ENCODE results near the gene SEMG1.

The SEMG1 gene

GRCh38 chr20:45206725-45207124 is at the start of gene SEMG1:
TSS of gene SEMG1 (plus strand) at chr20:45207033. CDS start at chr20:45207054, 21 bp downstream.
- DNase-seq (ENCODE audit: low read depth): no peak

DNA sequence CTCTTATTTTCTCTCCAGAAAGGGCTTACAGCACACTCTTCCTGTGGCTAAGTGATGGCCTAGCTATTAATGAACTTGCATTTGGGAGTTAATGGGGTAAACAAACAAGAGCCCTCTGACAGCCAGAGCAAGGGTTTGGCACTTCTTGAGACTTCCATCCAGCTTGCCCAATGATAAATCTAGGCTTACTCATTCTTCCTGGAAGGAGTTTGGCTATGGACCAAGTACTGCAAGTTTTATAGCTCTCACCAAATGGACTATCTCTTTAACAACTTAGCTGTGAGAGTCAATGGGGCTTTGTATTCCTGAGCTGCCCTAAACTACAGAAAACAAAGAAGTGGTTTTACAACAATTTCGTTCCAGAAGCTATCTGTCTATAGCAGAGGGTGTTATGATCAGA is 48.9 kb upstream of the SEMG1 start:
- DNase-seq (ENCODE audit: low read depth): peak; percentile 58

DNA sequence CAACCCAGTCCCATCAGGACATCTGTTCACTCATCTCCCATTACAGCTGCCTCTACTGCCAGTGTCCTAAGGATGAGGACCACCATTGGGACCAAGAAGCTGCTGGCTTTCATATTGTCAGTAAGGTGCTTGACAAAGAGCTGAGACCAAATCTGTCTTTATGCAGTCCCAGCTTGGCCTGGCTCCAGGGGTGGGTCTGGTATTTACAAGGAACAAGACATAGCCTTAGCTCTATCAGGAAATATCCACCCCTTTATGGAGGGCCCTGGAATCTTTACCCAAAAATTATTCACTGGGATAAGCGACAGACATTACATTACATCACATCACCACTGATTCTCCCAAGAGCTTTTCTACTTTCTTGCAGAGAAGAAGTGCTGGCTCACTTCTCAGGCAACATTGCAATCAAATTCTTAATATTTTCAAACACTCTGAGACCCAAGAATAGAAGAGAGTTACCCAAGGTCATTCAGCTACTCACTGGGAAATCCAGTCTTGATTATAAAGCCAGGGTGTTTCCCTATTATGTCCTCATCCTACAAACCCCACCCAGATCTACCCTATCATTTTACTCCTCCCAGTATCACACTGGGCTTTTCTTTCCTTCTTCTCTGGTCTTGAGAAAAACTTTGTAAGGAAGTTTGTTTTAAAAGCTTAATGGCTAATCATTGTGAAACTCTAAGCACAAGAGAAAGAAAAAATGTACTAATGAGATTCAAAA is 43.6 kb upstream of the SEMG1 start:
- DNase-seq (ENCODE audit: low read depth): no peak

- DNase-seq (ENCODE audit: low read depth): no peak
Measured at GRCh38 chr20:45164906-45165305, 41.9 kb upstream of the SEMG1 start.

DNA sequence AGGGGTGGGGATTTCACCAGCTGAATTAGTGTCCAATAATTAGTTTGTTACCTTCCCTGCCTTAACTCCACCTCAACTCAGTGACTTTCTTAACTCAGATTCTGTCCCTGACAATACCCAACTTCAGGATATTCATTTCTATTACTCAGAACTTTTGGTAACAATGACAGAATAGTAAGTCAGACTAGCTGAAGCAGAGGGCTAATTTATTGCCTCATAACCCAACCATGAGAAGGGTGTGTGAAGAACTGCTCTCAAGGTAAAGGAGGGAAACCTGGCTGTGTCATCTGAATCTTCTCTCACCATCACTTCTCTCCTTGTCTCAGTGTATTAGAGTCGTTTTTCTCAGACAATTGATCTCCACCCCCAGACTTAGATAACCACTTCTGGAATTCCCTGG is 33.3 kb upstream of the SEMG1 start:
- DNase-seq (ENCODE audit: low read depth): no peak

DNA sequence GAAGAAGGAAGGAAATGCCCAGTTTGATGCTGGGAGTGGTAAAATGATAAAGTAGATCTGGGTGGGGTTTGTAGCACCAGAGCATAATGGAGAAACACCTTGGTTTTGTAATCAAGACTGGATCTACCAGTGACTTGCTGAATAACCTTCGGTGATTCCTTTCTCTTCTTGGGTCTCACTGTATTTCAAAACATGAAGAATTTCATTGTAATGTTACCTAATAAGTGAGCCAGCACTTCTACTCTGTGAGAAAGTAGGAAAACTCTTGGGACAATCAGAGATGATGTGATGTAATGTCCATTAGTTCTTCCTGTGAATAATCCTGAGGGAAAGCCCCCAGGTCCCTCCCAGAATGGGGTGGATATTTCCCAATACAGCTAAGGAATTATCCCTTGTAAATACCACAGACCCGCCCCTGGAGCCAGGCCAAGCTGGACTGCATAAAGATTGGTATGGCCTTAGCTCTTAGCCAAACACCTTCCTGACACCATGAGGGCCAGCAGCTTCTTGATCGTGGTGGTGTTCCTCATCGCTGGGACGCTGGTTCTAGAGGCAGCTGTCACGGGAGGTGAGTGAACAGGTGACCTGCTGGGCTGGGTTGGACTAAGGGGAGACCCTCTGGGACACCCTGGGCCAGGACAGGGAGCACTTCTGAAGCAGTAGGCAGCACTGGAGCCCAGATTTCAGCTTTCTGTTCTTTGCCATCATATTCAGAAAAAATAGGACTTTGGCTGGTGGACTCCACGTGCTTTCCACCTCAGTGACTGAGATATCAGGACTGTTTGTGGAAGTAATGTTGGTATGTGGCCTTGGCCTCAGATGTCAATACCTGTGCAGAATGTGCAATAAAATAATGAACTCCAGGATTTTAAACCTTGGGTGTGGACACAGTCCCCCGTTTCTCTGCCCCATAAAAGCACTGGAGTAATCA is 32.1 kb upstream of the SEMG1 start, which contains the start of gene PI3:
PI3 (plus strand) TSS at position 469 of the 931 bp plus-strand sequence; CDS start at position 490, 21 bp downstream.
- DNase-seq (ENCODE audit: low read depth): peak; percentile 29

DNA sequence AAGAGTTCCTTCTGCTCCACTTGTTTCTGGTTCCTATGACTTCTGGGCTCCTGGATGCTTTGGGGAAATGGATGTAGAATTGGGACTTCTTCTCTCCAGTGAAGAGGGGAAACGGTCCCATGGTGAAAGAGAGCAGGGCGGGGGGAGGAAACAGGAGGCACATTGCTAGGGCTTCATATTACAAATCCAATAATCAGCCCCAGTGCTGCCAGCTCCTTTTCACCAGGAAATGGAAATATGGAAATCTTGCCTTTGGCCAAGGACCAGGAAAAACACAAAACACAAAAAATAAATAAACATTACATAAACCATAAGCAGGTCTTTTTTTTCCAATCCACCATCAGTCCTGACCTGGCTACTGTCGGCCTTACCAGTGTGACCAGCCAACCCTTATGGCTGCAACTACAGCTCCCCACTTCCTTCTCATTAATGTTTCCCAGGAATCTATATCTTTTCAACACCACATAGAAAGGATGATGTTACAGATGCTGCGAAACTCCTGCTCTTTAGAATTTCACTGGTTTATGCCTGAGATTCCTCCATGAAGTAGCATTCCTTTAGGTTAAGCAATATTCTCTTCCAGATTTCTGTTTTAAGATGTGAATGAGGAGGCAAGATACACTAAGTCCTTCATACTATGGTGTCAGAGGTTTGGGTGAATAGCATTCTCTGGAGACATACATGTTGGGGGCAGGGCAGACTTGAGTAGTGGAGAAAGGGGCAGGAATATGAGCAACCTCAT is 30.1 kb upstream of the SEMG1 start:
- no peak for DNase-seq (ENCODE audit: low read depth)

GRCh38 chr20:45179166-45179565 is 27.7 kb upstream of the SEMG1 start:
- no peak for DNase-seq (ENCODE audit: low read depth)

DNA sequence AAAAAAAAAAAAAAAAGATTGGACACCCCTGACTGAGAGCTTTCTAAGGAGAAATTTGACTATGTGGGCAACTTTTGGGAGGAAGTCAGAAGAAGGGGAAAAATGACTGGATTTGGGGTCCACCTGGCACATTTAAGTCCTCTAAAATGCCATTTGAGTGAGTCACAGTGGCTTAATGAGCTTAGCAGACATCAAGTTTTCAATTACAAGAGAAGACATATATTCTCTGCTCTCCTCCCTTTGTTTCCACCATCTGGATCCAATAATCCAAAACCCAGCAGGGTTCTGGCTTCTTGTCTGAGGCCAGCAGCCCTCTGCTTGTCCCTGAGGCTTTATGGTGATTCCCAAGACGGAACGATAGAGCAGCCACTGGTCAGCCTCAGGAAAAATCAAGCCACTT is 25.2 kb upstream of the SEMG1 start:
- DNase-seq (ENCODE audit: low read depth): no peak

- DNase-seq (ENCODE audit: low read depth): peak; percentile 16
Measured at GRCh38 chr20:45183084-45183483, 23.7 kb upstream of the SEMG1 start.

GRCh38 chr20:45187693-45188092 is 19.1 kb upstream of the SEMG1 start:
- DNase-seq (ENCODE audit: low read depth): no peak

GRCh38 chr20:45189067-45189609 is 17.7 kb upstream of the SEMG1 start:
- DNase-seq (ENCODE audit: low read depth): no peak

- no peak for DNase-seq (ENCODE audit: low read depth)
Measured at GRCh38 chr20:45189861-45190260, 17.0 kb upstream of the SEMG1 start.

- no peak for DNase-seq (ENCODE audit: low read depth)
Measured at GRCh38 chr20:45191926-45192325, 14.9 kb upstream of the SEMG1 start.

GRCh38 chr20:45193331-45193730 is 13.5 kb upstream of the SEMG1 start:
- DNase-seq (ENCODE audit: low read depth): no peak

DNA sequence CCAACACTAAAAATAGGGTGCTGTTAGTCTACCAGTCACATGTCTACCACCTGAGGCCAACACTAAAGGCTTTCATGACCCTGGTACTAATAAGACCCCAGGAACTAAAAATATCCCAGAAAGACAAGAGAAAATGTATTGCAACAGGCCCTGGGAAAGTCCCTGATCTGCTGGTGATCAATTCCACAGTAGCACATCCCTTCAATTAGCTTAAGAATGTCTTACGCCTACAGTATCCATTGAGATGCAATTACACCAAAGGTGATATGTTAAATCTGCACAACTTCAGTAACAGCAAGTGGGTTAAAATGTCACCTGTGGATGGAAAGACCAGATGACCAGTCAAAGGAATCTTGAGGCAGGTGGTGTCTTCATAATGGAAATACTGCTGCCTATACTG is 3.1 kb downstream of the SEMG1 start:
- no peak for DNase-seq (ENCODE audit: low read depth)

GRCh38 chr20:45211569-45212474 is 5.0 kb downstream of the SEMG1 start:
- DNase-seq (ENCODE audit: low read depth): no peak

GRCh38 chr20:45212836-45213235 is 6.0 kb downstream of the SEMG1 start:
- DNase-seq (ENCODE audit: low read depth): no peak

DNA sequence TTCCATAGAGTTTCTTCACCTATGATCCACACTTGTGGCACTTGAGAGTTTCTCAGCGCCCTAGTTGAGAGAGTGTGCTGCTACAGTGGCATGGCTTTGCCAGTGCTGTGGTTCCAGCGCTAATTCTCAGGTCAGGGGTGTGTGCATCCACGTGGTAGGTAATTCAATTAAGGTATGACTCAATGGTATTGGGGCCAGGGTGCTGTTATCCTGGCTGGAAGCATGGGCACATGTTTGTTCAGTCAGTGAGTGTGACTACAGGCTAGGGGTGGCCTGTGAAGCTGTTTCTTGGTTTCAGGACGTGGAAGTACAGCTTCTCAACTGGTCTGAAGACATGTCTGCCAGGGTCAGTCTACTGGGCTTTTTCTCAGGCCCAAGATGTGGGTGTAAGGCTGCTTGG is 11.3 kb downstream of the SEMG1 start:
- DNase-seq (ENCODE audit: low read depth): no peak

GRCh38 chr20:45218636-45219035 is 11.8 kb downstream of the SEMG1 start:
- no peak for DNase-seq (ENCODE audit: low read depth)

DNA sequence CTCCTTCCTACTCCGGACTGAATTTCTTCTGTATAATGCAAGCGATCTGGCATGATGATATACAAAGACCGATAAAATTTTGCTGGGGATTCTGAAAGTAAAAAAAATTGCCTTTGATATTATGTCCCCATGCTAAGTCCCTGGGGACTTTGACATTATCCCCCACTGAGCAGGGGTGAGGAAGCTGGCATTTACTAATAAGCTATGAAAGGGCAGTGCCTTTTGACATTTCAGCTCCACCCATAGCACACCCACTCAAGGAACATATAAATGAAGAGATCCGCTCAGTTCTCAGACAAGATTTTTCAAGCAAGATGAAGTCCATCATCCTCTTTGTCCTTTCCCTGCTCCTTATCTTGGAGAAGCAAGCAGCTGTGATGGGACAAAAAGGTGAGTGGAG is 14.2 kb downstream of the SEMG1 start, which contains the start of gene SEMG2:
SEMG2 (plus strand) TSS at position 298 of the 400 bp plus-strand sequence; CDS start at position 315, 17 bp downstream.
- no peak for DNase-seq (ENCODE audit: low read depth)

Measured in ELR (cell line).